Measurements from ENCODE around the gene NDUFC1. TPM values are rescaled to one million over a fixed set of nuclear protein-coding genes. Genes with fewer than 3 reads are reported as not detected.
A peak's percentile ranks its signal among the peaks of the same experiment; 100 is the strongest.
"Not testable (repeated sequence)": the region's sequence is repeated elsewhere in the genome, so short reads cannot be mapped to it uniquely, and the experiment has no call there.

NDUFC1 gene
- total and polyA plus RNA-seq, 5 experiments from 2014 or later: 28.1 to 163 (median 137) TPM

DNA sequence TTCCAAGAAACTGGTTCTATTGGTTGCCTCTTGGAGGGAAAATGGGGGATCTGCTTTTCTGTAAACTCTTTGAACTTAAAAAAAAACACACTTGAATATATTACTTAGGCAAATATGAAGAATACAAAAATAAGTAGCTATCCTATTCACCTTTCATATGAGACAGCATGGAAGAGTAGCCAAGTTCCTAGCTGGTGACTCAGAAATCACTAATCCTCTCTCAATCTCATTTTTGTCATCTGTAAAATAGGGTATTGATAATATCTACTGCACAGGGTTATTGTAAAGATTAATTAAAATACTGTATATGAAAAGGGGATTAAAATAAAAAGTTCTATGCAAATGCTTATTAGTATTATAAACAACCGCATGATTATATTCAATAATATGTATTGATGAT, 35.0 kb downstream of the NDUFC1 start:
- no peaks in the 10 kb centered on the region for H3K9me3 Mint-ChIP-seq
- H3K27ac Mint-ChIP-seq: peak overlapping the region in 4 of 10 donors; percentile 49 to 88 (median 70)
- no peaks in the 10 kb centered on the region for H3K27me3 Mint-ChIP-seq
- peak overlapping the region in 8 of 10 donors; percentile 8 to 87 (median 82) for H3K4me3 Mint-ChIP-seq
- H3K4me1 Mint-ChIP-seq: peaks cover 5 to 20% (median 11%) of the 10 kb centered on the region in 4 donors
- ATAC-seq (no peak), DNase-seq (no peak)
- POLR2A ChIA-PET: no interaction called here
- H3K36me3 Mint-ChIP-seq: no peaks in the 10 kb centered on the region

DNA sequence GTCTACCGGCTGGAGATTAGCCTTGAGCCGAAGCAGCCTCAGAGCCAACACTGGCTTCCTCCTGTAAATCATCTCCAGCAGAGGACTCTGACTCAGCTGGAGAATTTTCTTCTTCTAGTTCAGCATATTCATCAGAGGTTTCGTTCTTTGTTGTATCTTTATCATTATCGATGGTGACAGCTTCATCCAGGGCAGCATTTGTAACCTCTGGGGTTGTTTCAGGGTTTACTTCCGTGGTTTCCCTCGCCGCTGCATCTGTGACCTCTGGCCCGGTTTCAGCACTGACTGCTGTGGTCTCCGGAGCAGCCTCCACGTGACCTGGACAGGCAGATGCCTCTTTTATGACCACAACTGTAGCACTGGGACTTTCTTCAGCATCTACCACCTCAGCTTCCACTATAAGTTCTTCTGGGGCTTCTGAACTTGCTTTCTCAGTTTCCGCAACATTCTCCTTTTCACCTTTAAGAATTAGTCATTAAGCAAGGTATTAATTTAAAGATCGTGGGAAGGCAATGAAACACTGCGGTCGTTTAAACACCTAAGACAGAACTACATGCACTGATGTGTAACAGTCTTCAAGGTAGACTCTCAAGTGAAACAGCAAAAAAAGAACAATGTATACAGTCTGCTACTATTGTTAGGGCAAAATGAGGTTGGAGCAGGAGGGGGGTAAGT, 35.6 kb downstream of the NDUFC1 start:
- Mint-ChIP-seq H3K27ac (peak overlapping the region; percentile 11 to 88 (median 74)), H3K27me3 (no peaks in the 10 kb centered on the region), H3K4me3 (peak overlapping the region; percentile 73 to 91 (median 83)), H3K9me3 (no peaks in the 10 kb centered on the region), H3K36me3 (no peaks in the 10 kb centered on the region), H3K4me1 (peaks cover 5 to 20% (median 11%) of the 10 kb centered on the region in 4 donors)
- ATAC-seq: peak; percentile 98
- peak; percentile 29 to 69 (median 50) for DNase-seq
- POLR2A ChIA-PET: interaction anchor here (0.7 to 1.0 kb wide), 2 partner anchors 34 to 210 kb away, joined by 3 to 5 read pairs; partner anchors contain the start of gene NAA15

DNA sequence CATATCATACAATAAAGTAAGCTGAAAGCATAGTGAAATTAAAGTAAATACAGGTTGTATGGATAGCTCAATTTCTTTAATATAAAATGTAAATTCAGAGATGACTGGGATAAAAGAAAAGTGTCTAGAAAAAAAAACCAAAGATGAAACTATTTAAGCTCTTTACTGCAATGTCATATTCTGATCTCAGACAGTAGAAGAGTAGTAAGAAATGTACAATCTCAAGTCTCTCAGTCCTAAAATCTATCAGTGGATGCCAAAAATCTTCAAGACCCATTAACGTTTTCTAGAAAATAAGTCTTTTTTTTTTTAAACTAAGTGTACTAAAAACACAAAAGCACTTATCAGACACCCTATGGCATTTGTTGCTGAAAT, 36.1 kb downstream of the NDUFC1 start:
- Mint-ChIP-seq H3K27ac (peak overlapping the region in 9 of 10 donors; percentile 49 to 88 (median 75)), H3K4me3 (peak overlapping the region; percentile 73 to 91 (median 83)), H3K4me1 (peaks cover 5 to 20% (median 11%) of the 10 kb centered on the region in 4 donors), H3K9me3 (no peaks in the 10 kb centered on the region), H3K27me3 (peaks cover 0 to 1% (median 0%) of the 10 kb centered on the region in 5 donors), H3K36me3 (no peaks in the 10 kb centered on the region)
- DNase-seq (no peak), ATAC-seq (no peak)
- POLR2A ChIA-PET: interaction anchor here (0.7 to 1.0 kb wide), 2 partner anchors 35 to 211 kb away, joined by 3 to 5 read pairs; partner anchors contain the start of gene NAA15

DNA sequence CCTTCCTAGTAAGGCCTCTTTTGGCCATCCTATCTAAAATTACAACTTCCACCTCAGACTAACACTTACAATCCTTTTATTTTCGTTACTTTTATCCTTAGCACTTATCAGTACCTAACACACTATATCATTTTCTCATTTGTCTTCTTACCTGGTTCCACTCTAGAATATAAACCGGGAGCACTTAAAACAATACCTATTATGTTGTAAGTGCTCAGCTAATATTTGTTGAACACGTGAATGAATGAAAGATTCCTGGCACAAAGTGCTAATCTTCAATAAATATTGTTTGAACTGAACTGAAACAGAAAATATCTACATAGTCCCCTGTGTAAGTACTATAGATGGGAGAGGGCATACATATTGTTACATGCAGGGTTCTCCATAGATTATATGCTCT, 36.6 kb downstream of the NDUFC1 start:
- Mint-ChIP-seq H3K4me1 (peaks cover 5 to 20% (median 11%) of the 10 kb centered on the region in 4 donors), H3K36me3 (no peaks in the 10 kb centered on the region), H3K4me3 (no peak overlapping the region), H3K9me3 (no peaks in the 10 kb centered on the region), H3K27ac (no peak overlapping the region), H3K27me3 (peaks cover 0 to 1% (median 0%) of the 10 kb centered on the region in 5 donors)
- no peak for ATAC-seq
- no peak for DNase-seq
- POLR2A ChIA-PET: interaction anchor here (1.0 kb wide), 1 partner anchor 36 kb away, joined by 5 read pairs; the partner anchor contains the start of gene NAA15

DNA sequence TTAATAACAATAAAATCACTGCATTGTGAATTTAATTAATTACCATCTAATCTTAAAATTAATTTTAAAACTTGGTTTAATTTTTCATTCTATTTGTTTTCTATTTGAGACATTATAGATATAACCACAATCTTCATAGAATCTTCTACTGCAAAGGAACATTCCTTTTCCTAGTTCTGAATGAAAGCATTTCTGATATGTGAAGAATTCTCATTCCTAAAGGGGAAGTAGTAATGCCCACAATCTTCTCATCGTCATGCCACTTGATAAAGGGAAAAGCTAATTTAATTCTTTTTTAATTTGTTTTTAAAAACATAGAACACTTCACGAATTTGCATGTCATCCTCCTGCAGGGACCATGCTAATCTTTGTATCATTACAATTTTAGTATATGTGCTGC, 45.9 kb downstream of the NDUFC1 start:
- H3K4me1 Mint-ChIP-seq: no peaks in the 10 kb centered on the region
- no peaks in the 10 kb centered on the region for H3K27me3 Mint-ChIP-seq
- no peak overlapping the region for H3K27ac Mint-ChIP-seq
- H3K9me3 Mint-ChIP-seq: no peaks in the 10 kb centered on the region
- H3K4me3 Mint-ChIP-seq: no peak overlapping the region
- no peaks in the 10 kb centered on the region for H3K36me3 Mint-ChIP-seq
- no peak for DNase-seq
- POLR2A ChIA-PET: no interaction called here
- ATAC-seq: no peak

DNA sequence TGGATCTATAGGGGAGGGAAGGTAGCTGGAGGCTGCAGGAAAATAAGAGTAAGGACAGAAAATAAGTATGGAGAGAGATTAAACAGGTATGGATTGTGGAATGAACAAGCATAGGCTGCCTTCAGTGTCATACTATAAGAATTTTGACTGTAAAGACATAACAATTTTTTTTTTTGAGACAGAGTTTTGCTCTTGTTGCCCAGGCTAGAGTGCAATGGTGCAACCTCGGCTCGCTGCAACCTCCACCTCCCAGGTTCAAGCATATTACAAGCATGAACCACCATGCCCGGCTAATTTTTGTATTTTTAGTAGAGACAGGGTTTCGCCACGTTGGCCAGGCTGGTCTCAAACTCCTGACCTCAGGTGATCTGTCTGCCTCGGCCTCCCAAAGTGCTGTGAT, 46.7 kb downstream of the NDUFC1 start:
- H3K27ac Mint-ChIP-seq: peak overlapping the region in 1 of 10 donors; percentile 16
- H3K36me3 Mint-ChIP-seq, H3K27me3 Mint-ChIP-seq, POLR2A ChIA-PET, ATAC-seq, H3K9me3 Mint-ChIP-seq, H3K4me3 Mint-ChIP-seq, H3K4me1 Mint-ChIP-seq, DNase-seq: not testable (repeated sequence)

DNA sequence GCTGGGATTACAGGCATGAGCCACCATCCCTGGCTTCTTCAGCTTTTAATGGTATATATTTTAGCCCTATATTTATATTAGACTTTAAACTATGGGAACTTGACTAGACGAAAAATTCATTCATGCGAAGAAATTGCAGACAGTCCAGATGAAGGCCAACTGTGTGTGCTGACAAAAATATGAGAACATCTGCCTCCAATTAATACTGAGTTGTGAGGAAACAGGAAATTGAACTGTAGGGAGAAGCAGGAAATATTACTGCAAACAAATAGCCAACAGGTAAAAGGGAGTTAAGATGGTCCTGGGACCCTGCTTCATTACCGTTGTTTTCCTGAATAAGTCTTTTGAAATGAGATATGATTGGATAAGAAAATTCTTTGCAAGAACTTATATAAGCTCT, 48.6 kb downstream of the NDUFC1 start:
- no peak overlapping the region for H3K27ac Mint-ChIP-seq
- H3K4me1 Mint-ChIP-seq: no peaks in the 10 kb centered on the region
- ATAC-seq (no peak), DNase-seq (no peak)
- H3K4me3 Mint-ChIP-seq: no peak overlapping the region
- no peaks in the 10 kb centered on the region for H3K27me3 Mint-ChIP-seq
- POLR2A ChIA-PET: no interaction called here
- H3K36me3 Mint-ChIP-seq: no peaks in the 10 kb centered on the region
- no peaks in the 10 kb centered on the region for H3K9me3 Mint-ChIP-seq

DNA sequence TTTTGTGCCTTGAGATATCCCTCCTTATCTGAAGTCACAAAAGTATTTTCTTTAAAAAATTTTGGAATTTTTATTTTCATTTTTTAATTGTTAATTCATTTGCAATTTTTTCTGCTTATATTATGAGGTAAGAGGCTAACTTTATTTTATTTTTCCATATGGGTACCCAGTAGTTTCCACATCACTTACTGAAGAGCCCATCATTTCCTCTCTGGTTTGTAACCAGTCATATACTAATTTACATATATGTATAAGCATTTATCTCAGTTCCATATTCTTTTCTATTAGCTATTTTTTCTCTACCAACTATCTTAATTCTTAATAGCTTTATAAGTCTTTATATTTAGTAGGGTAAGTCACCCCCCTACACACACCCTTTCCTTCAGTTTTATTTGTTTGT, 49.2 kb downstream of the NDUFC1 start:
- Mint-ChIP-seq H3K4me1 (no peaks in the 10 kb centered on the region), H3K27ac (no peak overlapping the region), H3K4me3 (no peak overlapping the region), H3K36me3 (no peaks in the 10 kb centered on the region), H3K9me3 (no peaks in the 10 kb centered on the region), H3K27me3 (no peaks in the 10 kb centered on the region)
- POLR2A ChIA-PET: no interaction called here
- ATAC-seq (no peak), DNase-seq (no peak)

DNA sequence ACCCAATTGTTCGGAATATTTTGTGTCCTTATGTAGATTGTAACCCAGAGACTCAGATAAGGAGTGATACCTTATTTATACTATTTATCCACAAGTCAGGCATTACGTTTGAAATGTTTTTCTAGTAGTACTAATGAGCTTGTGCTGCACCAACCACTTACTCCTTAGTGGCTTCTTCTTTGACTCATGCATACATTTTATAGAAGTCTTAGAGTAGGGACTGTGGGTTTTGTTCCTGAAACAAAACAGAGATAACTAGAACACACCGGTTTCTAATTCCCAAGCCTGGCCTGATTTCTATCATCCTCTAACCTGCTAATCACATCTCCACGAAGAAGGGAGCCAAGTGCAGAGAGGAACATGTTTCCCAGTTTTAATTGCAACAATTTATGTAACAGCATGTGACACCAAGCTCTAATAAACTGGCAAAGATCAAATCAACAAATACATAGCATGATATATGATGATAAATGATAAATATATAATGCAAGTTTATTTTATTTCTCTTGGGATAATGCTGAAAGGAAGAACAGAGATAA, 54.5 kb downstream of the NDUFC1 start:
- ATAC-seq: no peak
- no peaks in the 10 kb centered on the region for H3K27me3 Mint-ChIP-seq
- H3K9me3 Mint-ChIP-seq: no peaks in the 10 kb centered on the region
- POLR2A ChIA-PET: interaction anchor here (1.0 kb wide), 1 partner anchor 53 kb away, joined by 3 read pairs; the partner anchor contains the start of gene NAA15
- H3K27ac Mint-ChIP-seq: no peak overlapping the region
- DNase-seq: no peak
- no peaks in the 10 kb centered on the region for H3K36me3 Mint-ChIP-seq
- H3K4me1 Mint-ChIP-seq: no peaks in the 10 kb centered on the region
- H3K4me3 Mint-ChIP-seq: no peak overlapping the region

DNA sequence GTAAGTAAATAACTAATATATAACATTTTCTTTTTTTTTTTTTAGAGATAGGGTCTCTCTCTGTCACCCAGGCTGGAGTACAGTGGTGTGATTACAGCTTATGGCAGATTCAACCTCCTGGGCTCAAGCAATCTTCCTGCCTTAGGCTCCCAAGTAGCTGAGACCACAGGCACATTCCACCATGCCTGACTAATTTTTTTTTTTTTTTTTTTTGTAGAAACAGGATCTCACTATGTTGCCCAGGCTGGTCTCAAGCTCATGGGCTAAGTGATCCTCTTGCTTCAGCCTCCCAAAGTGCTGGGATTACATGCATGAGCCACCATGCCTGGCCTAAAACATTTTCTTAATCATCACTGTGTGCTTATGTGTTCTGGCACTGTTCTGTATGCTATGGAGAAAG, 55.0 kb downstream of the NDUFC1 start:
- Mint-ChIP-seq H3K27ac (no peak overlapping the region), H3K27me3 (no peaks in the 10 kb centered on the region), H3K36me3 (no peaks in the 10 kb centered on the region), H3K9me3 (no peaks in the 10 kb centered on the region), H3K4me1 (no peaks in the 10 kb centered on the region), H3K4me3 (no peak overlapping the region)
- DNase-seq: no peak
- POLR2A ChIA-PET: interaction anchor here (1.0 kb wide), 1 partner anchor 54 kb away, joined by 3 read pairs; the partner anchor contains the start of gene NAA15
- ATAC-seq: no peak

DNA sequence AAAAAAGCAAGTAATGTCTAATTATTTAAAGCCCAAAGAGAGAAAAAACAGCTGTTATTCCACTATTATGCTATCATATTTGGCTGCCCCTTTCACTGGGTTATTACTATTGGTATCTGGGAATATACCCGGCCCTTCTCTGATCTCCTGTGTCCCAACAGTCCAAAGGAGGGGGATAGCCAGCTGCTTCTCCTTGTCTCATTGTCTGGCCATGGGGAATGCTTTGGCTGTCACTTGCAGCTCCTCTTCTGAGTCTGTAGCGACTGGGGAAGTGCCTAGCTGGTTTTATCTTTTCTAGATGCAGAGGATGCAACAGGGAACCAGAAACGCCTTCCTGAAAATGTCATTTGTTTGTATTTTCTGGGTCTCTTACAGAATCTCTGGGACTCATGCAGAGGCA, 56.1 kb downstream of the NDUFC1 start:
- DNase-seq (no peak), ATAC-seq (no peak)
- Mint-ChIP-seq H3K27ac (no peak overlapping the region), H3K36me3 (no peaks in the 10 kb centered on the region), H3K4me1 (no peaks in the 10 kb centered on the region), H3K27me3 (no peaks in the 10 kb centered on the region), H3K9me3 (no peaks in the 10 kb centered on the region), H3K4me3 (no peak overlapping the region)
- POLR2A ChIA-PET: no interaction called here

DNA sequence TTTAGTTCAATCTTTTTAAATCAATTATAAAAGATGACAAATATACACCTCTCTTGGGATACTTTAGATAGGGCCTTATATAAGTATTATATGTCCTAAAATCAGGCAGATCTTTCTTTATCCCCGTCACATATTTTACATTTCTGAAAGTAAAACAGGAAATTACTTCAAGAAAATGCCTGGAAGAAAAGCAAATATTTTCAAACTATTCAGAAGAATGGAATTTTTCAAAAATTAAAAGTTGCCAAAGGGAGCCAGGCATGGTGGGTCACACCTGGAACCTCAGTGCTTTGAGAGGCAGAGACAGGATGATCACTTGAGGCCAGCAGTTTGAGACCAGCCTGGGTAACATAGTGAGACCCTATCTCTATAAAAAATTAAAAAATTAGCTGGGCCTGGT, 56.7 kb downstream of the NDUFC1 start:
- POLR2A ChIA-PET: no interaction called here
- Mint-ChIP-seq H3K4me3 (no peak overlapping the region), H3K4me1 (no peaks in the 10 kb centered on the region), H3K36me3 (no peaks in the 10 kb centered on the region), H3K27me3 (no peaks in the 10 kb centered on the region), H3K9me3 (no peaks in the 10 kb centered on the region), H3K27ac (no peak overlapping the region)
- ATAC-seq (no peak), DNase-seq (no peak)

DNA sequence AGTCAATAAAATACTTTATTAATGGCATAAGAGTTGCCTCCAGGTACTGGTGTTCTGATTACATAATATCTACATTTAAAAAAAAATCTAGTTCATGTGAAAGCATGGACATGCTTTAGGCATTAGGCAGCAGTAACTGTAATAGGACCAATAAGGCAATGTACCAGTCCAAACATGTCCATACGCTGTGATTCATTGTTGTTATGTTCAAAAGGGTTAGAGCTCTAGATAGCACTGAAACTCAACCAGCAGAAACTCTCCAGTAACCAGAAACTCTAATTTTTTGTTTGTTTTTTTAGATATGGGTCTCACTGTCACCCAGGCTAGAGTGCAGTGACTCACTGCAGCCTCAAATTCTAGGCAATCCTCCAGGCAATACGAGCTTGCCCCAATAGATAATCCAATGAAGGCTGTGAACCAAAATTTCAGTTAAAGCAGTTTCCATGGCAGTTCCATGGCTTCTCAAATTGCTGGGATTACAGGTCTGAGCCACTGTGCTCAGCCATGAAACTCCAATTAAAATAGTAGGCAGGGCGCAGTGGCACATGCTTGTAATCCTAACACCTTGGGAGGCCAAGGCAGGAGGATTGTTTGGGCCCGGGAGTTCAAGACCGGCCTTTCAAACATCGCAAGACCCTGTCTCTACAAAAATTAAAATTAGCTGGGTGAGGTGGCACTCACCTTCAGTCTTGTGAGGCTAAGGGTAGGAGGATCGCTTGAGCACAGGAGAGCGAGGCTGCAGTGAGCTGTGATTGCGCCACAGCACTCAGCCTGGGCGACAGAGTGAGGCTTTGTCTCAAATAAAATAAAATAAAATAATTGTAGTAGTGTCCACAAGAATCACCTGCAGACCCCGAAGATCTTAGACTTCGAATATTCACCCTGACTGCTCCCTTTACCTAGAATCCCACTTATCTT, 58.6 kb downstream of the NDUFC1 start:
- Mint-ChIP-seq H3K4me3 (no peak overlapping the region), H3K27ac (no peak overlapping the region), H3K36me3 (peaks cover 0 to 9% (median 2%) of the 10 kb centered on the region in 3 donors), H3K27me3 (no peaks in the 10 kb centered on the region), H3K9me3 (peaks cover 0 to 10% (median 6%) of the 10 kb centered on the region in 9 donors), H3K4me1 (no peaks in the 10 kb centered on the region)
- ATAC-seq (no peak), DNase-seq (no peak)
- POLR2A ChIA-PET: no interaction called here

All from naive thymus-derived CD8-positive, alpha-beta T cell (primary cell).